ENCODE measurements around the gene DRC7.

DRC7 gene

GRCh38 chr16:57679767-57680482 is 14.7 kb upstream of the DRC7 start:
- TF ChIP-seq ZFX (IDR thresholded peaks at IDR 0.05; ENCODE audit: borderline replicate concordance) (no peak), CTCF (IDR thresholded peaks at IDR 0.05) (no peak)
- no peak overlapping the region for H3K27ac ChIP-seq

GRCh38 chr16:57680842-57681375 is 13.7 kb upstream of the DRC7 start:
- TF ChIP-seq CTCF (IDR thresholded peaks at IDR 0.05) = no peak
- no peak for TF ChIP-seq ZFX (IDR thresholded peaks at IDR 0.05; ENCODE audit: borderline replicate concordance)
- H3K27ac ChIP-seq = no peak overlapping the region

- no peak for TF ChIP-seq CTCF (IDR thresholded peaks at IDR 0.05)
- H3K27ac ChIP-seq = no peak overlapping the region
Measured at GRCh38 chr16:57681950-57682728, 12.5 kb upstream of the DRC7 start.

GRCh38 chr16:57682809-57683635 is 11.6 kb upstream of the DRC7 start:
- no peak overlapping the region for H3K27ac ChIP-seq
- TF ChIP-seq CTCF (IDR thresholded peaks at IDR 0.05) (no peak), ZFX (IDR thresholded peaks at IDR 0.05; ENCODE audit: borderline replicate concordance) (no peak)

GRCh38 chr16:57683636-57684545 is 10.7 kb upstream of the DRC7 start:
- H3K27ac ChIP-seq = no peak overlapping the region
- TF ChIP-seq ZFX (IDR thresholded peaks at IDR 0.05; ENCODE audit: borderline replicate concordance) = no peak
- no peak for TF ChIP-seq CTCF (IDR thresholded peaks at IDR 0.05)

- no peak for TF ChIP-seq ZFX (IDR thresholded peaks at IDR 0.05; ENCODE audit: borderline replicate concordance)
- no peak for TF ChIP-seq CTCF (IDR thresholded peaks at IDR 0.05)
- H3K27ac ChIP-seq = no peak overlapping the region
Measured at GRCh38 chr16:57684626-57685358, 9.8 kb upstream of the DRC7 start.

Data from 22Rv1 (cell line).